Keratinocyte (primary cell): ENCODE results near the gene LDLRAD4. TPM values are rescaled to one million over a fixed set of nuclear protein-coding genes. Genes with fewer than 3 reads are reported as not detected.

Experiments used
- DNase-seq: peaks from one replicate; pipeline ENCODE4 v3.0.0-alpha.2; 2011; ENCODE audit warnings: low read depth, missing footprints, low spot score
- FAIRE-seq: peaks from 2 replicates; lab custom pipeline; 2011; peaks lifted over from hg19 to GRCh38; lab: Jason Lieb, UNC
- H2AFZ ChIP-seq: 2 replicates; pipeline ENCODE4 v1.6.0; 2012; ENCODE audit warnings: low read length, control low read depth, inconsistent platforms; ENCODE audit not compliant: control insufficient read depth
- H3K27ac ChIP-seq: 2 replicates; pipeline ENCODE4 v1.5.1; 2011; ENCODE audit warnings: low read length; ENCODE audit not compliant: control insufficient read depth, insufficient read depth
- H3K27me3 ChIP-seq: 3 replicates; pipeline ENCODE4 v1.6.0; 2011; ENCODE audit warnings: low read length; ENCODE audit not compliant: control insufficient read depth, insufficient read depth; ENCODE audit errors: extremely low read depth
- H3K36me3 ChIP-seq, 2 experiments: 2 replicates in 1 of 2; 3 replicates in 1 of 2; pipeline ENCODE4 v1.5.1; 2011; ENCODE audit warnings: low read length in 2 of 2, mild to moderate bottlenecking in 1 of 2; ENCODE audit not compliant: control insufficient read depth in 2 of 2, insufficient read depth in 2 of 2; ENCODE audit errors: extremely low read depth in 1 of 2
- H3K4me1 ChIP-seq: 3 replicates; pipeline ENCODE4 v1.5.1; 2011; ENCODE audit warnings: low read length; ENCODE audit not compliant: control insufficient read depth, insufficient read depth; ENCODE audit errors: extremely low read depth
- H3K4me2 ChIP-seq: 3 replicates; pipeline ENCODE4 v1.6.0; 2011; ENCODE audit warnings: low read depth, low read length; ENCODE audit not compliant: control insufficient read depth, insufficient read depth; ENCODE audit errors: extremely low read depth
- H3K4me3 ChIP-seq, 3 experiments: fragments of 200-600 bp in 1 of 3; sonication (generic) in 1 of 3; 2 replicates in 2 of 3; 3 replicates in 1 of 3; pipeline ENCODE4 v1.5.1; 2011 to 2016; ENCODE audit warnings: low read length in 3 of 3, mild to moderate bottlenecking in 3 of 3, control low read depth in 2 of 3, inconsistent platforms in 1 of 3, low read depth in 1 of 3, mixed read lengths in 1 of 3, mixed run types in 1 of 3, moderate library complexity in 1 of 3; ENCODE audit not compliant: control insufficient read depth in 2 of 3, insufficient read depth in 2 of 3; ENCODE audit errors: extremely low read depth in 1 of 3
- H3K79me2 ChIP-seq: 2 replicates; pipeline ENCODE4 v1.6.0; 2012; ENCODE audit warnings: low read length; ENCODE audit not compliant: control insufficient read depth, insufficient read depth
- H3K9ac ChIP-seq: 3 replicates; pipeline ENCODE4 v1.6.0; 2011; ENCODE audit warnings: low read length; ENCODE audit not compliant: control insufficient read depth, insufficient read depth; ENCODE audit errors: extremely low read depth
- H3K9me1 ChIP-seq: 3 replicates; pipeline ENCODE4 v1.6.0; 2011; ENCODE audit warnings: low read length; ENCODE audit not compliant: control insufficient read depth, insufficient read depth; ENCODE audit errors: extremely low read depth
- H3K9me3 ChIP-seq: 2 replicates; pipeline ENCODE4 v1.5.1; 2012; ENCODE audit warnings: low read depth, low read length; ENCODE audit not compliant: control insufficient read depth
- H4K20me1 ChIP-seq: 3 replicates; pipeline ENCODE4 v1.6.0; 2011; ENCODE audit warnings: low read length; ENCODE audit not compliant: control insufficient read depth, insufficient read depth; ENCODE audit errors: extremely low read depth
- CTCF ChIP-seq, 3 experiments: IDR thresholded peaks in 1 of 3; conservative IDR thresholded peaks in 1 of 3; optimal IDR thresholded peaks in 1 of 3; 2 replicates in 2 of 3; 3 replicates in 1 of 3; pipeline versions ENCODE3 to v1.5.1; 2011; ENCODE audit warnings: low read length in 3 of 3, mild to moderate bottlenecking in 3 of 3, moderate library complexity in 2 of 3, control low read depth in 1 of 3, inconsistent platforms in 1 of 3; ENCODE audit not compliant: insufficient read depth in 2 of 3; ENCODE audit errors: extremely low read depth in 1 of 3
- EZH2 ChIP-seq: IDR thresholded peaks from one replicate; pipeline ENCODE4 v1.6.1; 2012; ENCODE audit warnings: inconsistent platforms, mild to moderate bottlenecking, low read length, moderate library complexity
- dilution Hi-C: fragments of 300-500 bp; cut with MboI; formaldehyde crosslinking; loops from one replicate; pipeline ENCODE4 v1.7.0; 2020; ENCODE audit warnings: low sequenced_read_pairs; ENCODE audit not compliant: extremely low pct_ligation_motif_present
- polyA plus RNA-seq, 5 experiments: library from polyadenylated mRNA; depleted of rRNA in 3 of 5; stranded (reverse) in 3 of 5; stranded (forward) in 1 of 5; unstranded in 1 of 5; fragments of >200 nt; gene quantifications; 1 replicate in 1 of 5; 2 replicates in 3 of 5; 3 replicates in 1 of 5; pipeline versions ENCODE4 v1.2.1 to v1.2.3, GENCODE V29; 2011 to 2012; ENCODE audit warnings: missing spikeins in 2 of 5, low read depth in 1 of 5, low replicate concordance in 1 of 5

The LDLRAD4 gene
- polyA plus RNA-seq, 1 donor (not counting 4 experiments of a cell fraction or from before 2014, with no cell fraction given): not detected

GRCh38 chr18:13303756-13304364, 85.3 kb downstream of the LDLRAD4 start:
- no peak for FAIRE-seq
- no peak overlapping the region for H3K4me2 ChIP-seq
- no peaks in the 10 kb centered on the region for H4K20me1 ChIP-seq
- H3K4me1 ChIP-seq: no peaks in the 10 kb centered on the region
- no peaks in the 10 kb centered on the region for H3K27me3 ChIP-seq
- H3K36me3 ChIP-seq: no peaks in the 10 kb centered on the region
- no peaks in the 10 kb centered on the region for H3K79me2 ChIP-seq
- no peaks in the 10 kb centered on the region for H3K9me1 ChIP-seq
- no peak overlapping the region for H3K27ac ChIP-seq
- H3K9ac ChIP-seq: no peak overlapping the region
- TF ChIP-seq EZH2 (no peak), CTCF (optimal IDR thresholded peaks at IDR 0.05 in 1 of 3, IDR thresholded peaks at IDR 0.05 in 1 of 3, conservative IDR thresholded peaks at IDR 0.05 in 1 of 3; ENCODE audit: extremely low read depth in 1 of 3, insufficient read depth in 2 of 3, low read length in 3 of 3) (no peak)
- no peak overlapping the region for H2AFZ ChIP-seq
- no peak for DNase-seq
- dilution Hi-C loops: no loop called here
- no peak overlapping the region for H3K4me3 ChIP-seq
- H3K9me3 ChIP-seq: peaks cover 3% of the 10 kb centered on the region

- Histone ChIP-seq H3K4me3 (no peak overlapping the region), H3K36me3 (no peaks in the 10 kb centered on the region), H3K27ac (no peak overlapping the region), H3K4me2 (no peak overlapping the region), H3K9ac (no peak overlapping the region), H3K79me2 (no peaks in the 10 kb centered on the region), H2AFZ (no peak overlapping the region), H4K20me1 (no peaks in the 10 kb centered on the region), H3K9me3 (peaks cover 3% of the 10 kb centered on the region), H3K27me3 (no peaks in the 10 kb centered on the region), H3K9me1 (no peaks in the 10 kb centered on the region), H3K4me1 (no peaks in the 10 kb centered on the region)
- FAIRE-seq (no peak), DNase-seq (no peak)
- dilution Hi-C loops: no loop called here
- TF ChIP-seq CTCF (optimal IDR thresholded peaks at IDR 0.05 in 1 of 3, IDR thresholded peaks at IDR 0.05 in 1 of 3, conservative IDR thresholded peaks at IDR 0.05 in 1 of 3; ENCODE audit: extremely low read depth in 1 of 3, insufficient read depth in 2 of 3, low read length in 3 of 3): no peak
- no peak for TF ChIP-seq EZH2
Measured at GRCh38 chr18:13305301-13305700, 86.7 kb downstream of the LDLRAD4 start.
